ENCODE results near the gene WAC. TPM values are rescaled to one million over a fixed set of nuclear protein-coding genes. Genes with fewer than 3 reads are reported as not detected.
"Not testable (repeated sequence)": the region's sequence is repeated elsewhere in the genome, so short reads cannot be mapped to it uniquely, and the experiment has no call there.

Gene WAC
- total RNA-seq, 2 experiments from 2014 or later: 128 to 132 TPM

DNA sequence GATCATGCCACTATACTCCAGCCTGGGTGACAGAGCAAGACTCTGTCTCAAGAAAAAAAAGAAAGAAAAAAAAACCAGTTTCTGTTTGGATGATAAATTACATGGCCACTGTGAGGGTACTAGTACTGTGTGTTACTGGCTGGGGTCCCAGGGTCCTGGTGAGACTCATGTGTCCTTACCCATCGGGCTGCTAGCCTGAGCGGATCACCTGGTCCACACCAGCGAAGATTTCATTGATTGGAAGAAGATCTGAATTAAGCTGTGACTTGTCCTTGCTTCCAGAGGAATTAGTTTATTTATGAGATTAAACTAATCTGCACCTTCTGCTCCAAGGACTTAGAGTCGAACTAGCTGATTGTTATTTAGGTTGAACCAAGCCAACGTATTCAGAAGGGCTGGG lies 104.4 kb downstream of the WAC start:
- Mint-ChIP-seq H3K4me3 (no peak overlapping the region), H3K27me3 (peaks cover 7% of the 10 kb centered on the region)

DNA sequence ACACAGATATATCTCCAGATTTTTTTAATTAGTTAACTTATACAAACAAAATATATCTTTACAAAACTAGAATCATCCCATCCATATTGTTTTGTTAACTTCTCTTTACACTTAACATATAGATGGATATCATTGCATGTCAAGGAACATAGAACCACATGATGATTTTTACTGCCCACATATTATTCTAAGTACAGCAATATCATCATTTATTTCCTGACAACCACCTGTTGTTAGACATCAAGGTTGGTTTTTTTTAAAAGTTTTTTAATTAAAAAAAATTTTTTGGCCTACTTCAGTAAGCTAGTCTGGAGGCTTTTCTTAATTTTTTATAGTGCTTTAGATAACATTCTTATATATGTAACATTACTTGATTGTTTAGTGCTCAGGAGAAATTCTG lies 105.5 kb downstream of the WAC start:
- Mint-ChIP-seq H3K9me3 (no peaks in the 10 kb centered on the region), H3K36me3 (ENCODE audit: low read depth) (no peaks in the 10 kb centered on the region), H3K4me1 (no peaks in the 10 kb centered on the region), H3K27ac (no peak overlapping the region), H3K4me3 (no peak overlapping the region), H3K27me3 (peaks cover 7% of the 10 kb centered on the region)
- POLR2A ChIA-PET: no interaction called here
- CTCF ChIA-PET: interaction anchor here (0.7 to 1.3 kb wide), 2 partner anchors 10 to 68 kb away, joined by 3 to 5 read pairs; no protein-coding TSS in a partner anchor
- DNase-seq: no peak

More for the DNA sequence above, 104.4 kb downstream of the WAC start:
- DNase-seq: no peak
- ChIA-PET POLR2A (no interaction called here), CTCF (interaction anchor here (1.5 kb wide), 1 partner anchor 9 kb away, joined by 7 read pairs; no protein-coding TSS in a partner anchor)
- Mint-ChIP-seq H3K9me3 (no peaks in the 10 kb centered on the region), H3K27ac (no peak overlapping the region), H3K36me3 (ENCODE audit: low read depth) (no peaks in the 10 kb centered on the region), H3K4me1 (no peaks in the 10 kb centered on the region)

DNA sequence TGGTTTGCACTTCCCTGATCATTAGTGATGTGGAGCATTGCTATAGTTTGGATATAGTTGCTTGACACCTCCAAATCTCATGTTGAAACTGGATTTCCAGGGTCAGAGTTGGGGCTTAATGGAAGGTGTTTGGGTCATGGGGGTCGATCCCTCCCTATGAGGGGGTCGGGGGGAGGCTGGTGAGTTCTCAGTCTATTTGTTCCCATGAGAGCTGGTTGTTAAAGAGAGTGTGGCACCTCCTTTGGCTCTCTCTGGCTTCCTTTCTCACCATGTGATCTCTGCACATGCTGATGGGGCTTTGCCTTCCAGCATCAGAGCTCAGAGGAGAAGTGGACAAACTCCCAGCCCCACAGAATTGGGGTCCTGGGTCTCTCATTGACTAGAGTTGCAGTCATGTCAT lies 107.6 kb downstream of the WAC start:
- H3K27me3 Mint-ChIP-seq: peaks cover 3% of the 10 kb centered on the region
- no peak overlapping the region for H3K4me3 Mint-ChIP-seq
- no peaks in the 10 kb centered on the region for H3K4me1 Mint-ChIP-seq
- no peak for DNase-seq
- no peaks in the 10 kb centered on the region for H3K36me3 Mint-ChIP-seq (ENCODE audit: low read depth)
- ChIA-PET CTCF (interaction anchor here (2.7 kb wide), 1 partner anchor 12 kb away, joined by 11 read pairs; no protein-coding TSS in a partner anchor), POLR2A (no interaction called here)
- no peaks in the 10 kb centered on the region for H3K9me3 Mint-ChIP-seq
- no peak overlapping the region for H3K27ac Mint-ChIP-seq

DNA sequence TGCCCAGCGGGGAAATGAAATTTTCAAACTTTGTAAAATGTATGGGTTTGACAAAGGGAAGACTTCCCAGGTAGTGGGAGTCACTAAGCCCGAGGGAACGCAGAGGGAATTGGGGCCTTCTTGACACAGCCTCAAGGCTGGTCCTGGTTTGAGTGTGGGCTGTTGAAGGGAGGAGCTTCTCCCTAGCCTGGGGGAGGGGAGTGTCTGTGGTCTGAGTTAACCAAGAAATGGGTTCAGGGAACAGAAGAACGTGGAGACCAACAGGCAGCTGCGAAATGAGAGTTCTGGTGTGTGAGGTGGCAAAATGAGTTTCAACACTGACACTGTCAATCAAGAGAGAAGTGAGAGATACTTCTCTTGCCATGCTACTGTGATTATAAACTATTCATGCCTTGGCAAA lies 111.7 kb downstream of the WAC start:
- Mint-ChIP-seq H3K4me3 (no peak overlapping the region), H3K27me3 (no peaks in the 10 kb centered on the region), H3K36me3 (ENCODE audit: low read depth) (no peaks in the 10 kb centered on the region), H3K9me3 (no peaks in the 10 kb centered on the region), H3K27ac (no peak overlapping the region), H3K4me1 (no peaks in the 10 kb centered on the region)
- CTCF ChIA-PET: no interaction called here
- no peak for DNase-seq
- POLR2A ChIA-PET: no interaction called here

- Mint-ChIP-seq H3K9me3 (no peaks in the 10 kb centered on the region), H3K27ac (no peak overlapping the region), H3K27me3 (no peaks in the 10 kb centered on the region), H3K4me1 (no peaks in the 10 kb centered on the region), H3K4me3 (no peak overlapping the region), H3K36me3 (ENCODE audit: low read depth) (no peaks in the 10 kb centered on the region)
- no peak for DNase-seq
- CTCF ChIA-PET: interaction anchor here (1.9 kb wide), 1 partner anchor 11 kb away, joined by 8 read pairs; no protein-coding TSS in a partner anchor
- POLR2A ChIA-PET: no interaction called here
These were observed 119.2 kb downstream of the WAC start for GRCh38 chr10:28652106-28652505.

DNA sequence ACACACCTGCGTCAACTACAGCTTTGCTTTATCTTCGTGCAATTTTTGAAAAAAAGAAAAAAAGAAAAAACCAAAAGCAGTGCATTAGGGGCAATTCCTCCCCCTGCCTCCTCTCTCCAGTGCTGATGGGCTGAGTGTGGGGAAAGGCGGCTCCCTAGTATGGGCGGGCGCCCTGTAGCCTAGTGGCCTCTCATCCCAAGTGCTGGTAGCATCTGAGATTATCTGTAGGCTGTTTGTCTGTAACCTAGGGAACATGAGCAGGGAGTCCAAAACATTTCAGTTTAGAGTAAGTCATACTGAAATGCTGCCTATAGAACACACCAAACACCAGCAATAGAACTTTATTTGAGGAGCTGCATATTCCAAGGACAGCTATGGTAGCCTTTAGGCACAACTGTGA lies 119.8 kb downstream of the WAC start:
- no peak overlapping the region for H3K27ac Mint-ChIP-seq
- no peaks in the 10 kb centered on the region for H3K36me3 Mint-ChIP-seq (ENCODE audit: low read depth)
- H3K4me1 Mint-ChIP-seq: no peaks in the 10 kb centered on the region
- no peak overlapping the region for H3K4me3 Mint-ChIP-seq
- ChIA-PET POLR2A (no interaction called here), CTCF (interaction anchor here (1.9 kb wide), 1 partner anchor 11 kb away, joined by 8 read pairs; no protein-coding TSS in a partner anchor)
- H3K27me3 Mint-ChIP-seq: no peaks in the 10 kb centered on the region
- DNase-seq: no peak
- no peaks in the 10 kb centered on the region for H3K9me3 Mint-ChIP-seq

GRCh38 chr10:28658824-28659223 lies 125.9 kb downstream of the WAC start:
- H3K9me3 Mint-ChIP-seq; H3K27me3 Mint-ChIP-seq; H3K36me3 Mint-ChIP-seq (ENCODE audit: low read depth); H3K4me3 Mint-ChIP-seq; DNase-seq; CTCF ChIA-PET; POLR2A ChIA-PET; H3K27ac Mint-ChIP-seq; H3K4me1 Mint-ChIP-seq: not testable (repeated sequence)

GRCh38 chr10:28661035-28661434 lies 128.1 kb downstream of the WAC start:
- no peaks in the 10 kb centered on the region for H3K9me3 Mint-ChIP-seq

GRCh38 chr10:28663576-28664368 lies 130.9 kb downstream of the WAC start:
- Mint-ChIP-seq H3K27me3 (peaks cover 36% of the 10 kb centered on the region), H3K4me3 (no peak overlapping the region), H3K4me1 (peaks cover 11% of the 10 kb centered on the region), H3K36me3 (ENCODE audit: low read depth) (no peaks in the 10 kb centered on the region), H3K9me3 (no peaks in the 10 kb centered on the region), H3K27ac (no peak overlapping the region)
- CTCF ChIA-PET: interaction anchor here (0.7 to 2.2 kb wide), 19 partner anchors 11 to 741 kb away, joined by 3 to 30 read pairs (median 4); partner anchors contain the start of gene BAMBI
- POLR2A ChIA-PET: no interaction called here
- DNase-seq: peak; percentile 70

More at GRCh38 chr10:28661035-28661434, 128.1 kb downstream of the WAC start:
- no peak for DNase-seq
- POLR2A ChIA-PET: no interaction called here
- Mint-ChIP-seq H3K27ac (no peak overlapping the region), H3K4me3 (no peak overlapping the region), H3K36me3 (ENCODE audit: low read depth) (no peaks in the 10 kb centered on the region), H3K4me1 (peaks cover 4% of the 10 kb centered on the region), H3K27me3 (peaks cover 13% of the 10 kb centered on the region)
- CTCF ChIA-PET: no interaction called here

GRCh38 chr10:28664369-28664740 lies 131.4 kb downstream of the WAC start:
- H3K36me3 Mint-ChIP-seq (ENCODE audit: low read depth): no peaks in the 10 kb centered on the region
- H3K27me3 Mint-ChIP-seq: peaks cover 42% of the 10 kb centered on the region
- no peaks in the 10 kb centered on the region for H3K9me3 Mint-ChIP-seq
- peaks cover 16% of the 10 kb centered on the region for H3K4me1 Mint-ChIP-seq
- no peak overlapping the region for H3K4me3 Mint-ChIP-seq
- DNase-seq: no peak
- no peak overlapping the region for H3K27ac Mint-ChIP-seq
- ChIA-PET CTCF (interaction anchor here (0.7 to 2.2 kb wide), 19 partner anchors 11 to 740 kb away, joined by 3 to 30 read pairs (median 4); partner anchors contain the start of gene BAMBI), POLR2A (no interaction called here)

GRCh38 chr10:28666751-28667467 lies 134.0 kb downstream of the WAC start:
- ChIA-PET POLR2A (no interaction called here), CTCF (interaction anchor here (0.6 kb wide), 1 partner anchor 162 kb away, joined by 4 read pairs; no protein-coding TSS in a partner anchor)
- H3K4me3 Mint-ChIP-seq: no peak overlapping the region
- no peak overlapping the region for H3K27ac Mint-ChIP-seq
- H3K9me3 Mint-ChIP-seq: no peaks in the 10 kb centered on the region
- no peak for DNase-seq
- peaks cover 14% of the 10 kb centered on the region for H3K4me1 Mint-ChIP-seq
- no peaks in the 10 kb centered on the region for H3K36me3 Mint-ChIP-seq (ENCODE audit: low read depth)
- peaks cover 54% of the 10 kb centered on the region for H3K27me3 Mint-ChIP-seq

- Mint-ChIP-seq H3K4me3 (peak overlapping the region; percentile 74), H3K36me3 (ENCODE audit: low read depth) (no peaks in the 10 kb centered on the region), H3K27me3 (peaks cover 57% of the 10 kb centered on the region), H3K9me3 (no peaks in the 10 kb centered on the region), H3K4me1 (peaks cover 14% of the 10 kb centered on the region), H3K27ac (no peak overlapping the region)
- DNase-seq: peak; percentile 69
- CTCF ChIA-PET: interaction anchor here (1.4 kb wide), 1 partner anchor 9 kb away, joined by 4 read pairs; the partner anchor contains the start of gene BAMBI
- POLR2A ChIA-PET: no interaction called here
These were observed 135.7 kb downstream of the WAC start for GRCh38 chr10:28668363-28669226.
